Sciatic nerve (tissue), 1 donor: ENCODE data around the gene FAM111B. TPM values are rescaled to one million over a fixed set of nuclear protein-coding genes. Genes with fewer than 3 reads are reported as not detected.

ENCODE experiments used
- total RNA-seq: library from RNA; stranded (reverse); fragmentation: NEBNext Ultra II Directional; extraction: Animal tissue kit (Norgen Biotek cat#: 25700); gene quantifications from one replicate; pipeline ENCODE4 v1.2.1, GENCODE V29; 2021
- donor health status: DM: no; HTN: no; CAD: no.

FAM111B gene
- total RNA-seq, 1 donor from 2014 or later = 0.89 TPM

Other genes starting within 250 kb of the FAM111B start
- gene GLYATL1, start 167.7 kb upstream of the FAM111B start, total RNA-seq = not detected
- gene GLYATL1B, start 20.9 kb upstream of the FAM111B start, total RNA-seq = not detected
- gene FAM111A, start 35.6 kb downstream of the FAM111B start, total RNA-seq = 48.0 TPM
- 35.9 TPM for gene DTX4, start 64.9 kb downstream of the FAM111B start, total RNA-seq
- 18.0 TPM for gene MPEG1, start 105.7 kb downstream of the FAM111B start, total RNA-seq